GM21786 (cell line): ENCODE results near the gene SLC3A2.

Experiments
- ATAC-seq: cut with Tn5 transposase; IDR thresholded peaks from one replicate; pipeline ENCODE4 v1.9.1; 2021; ENCODE audit not compliant: unreplicated experiment

The SLC3A2 gene

GRCh38 chr11:62909107-62909894 lies 28.6 kb downstream of the SLC3A2 start:
- no peak for ATAC-seq

DNA sequence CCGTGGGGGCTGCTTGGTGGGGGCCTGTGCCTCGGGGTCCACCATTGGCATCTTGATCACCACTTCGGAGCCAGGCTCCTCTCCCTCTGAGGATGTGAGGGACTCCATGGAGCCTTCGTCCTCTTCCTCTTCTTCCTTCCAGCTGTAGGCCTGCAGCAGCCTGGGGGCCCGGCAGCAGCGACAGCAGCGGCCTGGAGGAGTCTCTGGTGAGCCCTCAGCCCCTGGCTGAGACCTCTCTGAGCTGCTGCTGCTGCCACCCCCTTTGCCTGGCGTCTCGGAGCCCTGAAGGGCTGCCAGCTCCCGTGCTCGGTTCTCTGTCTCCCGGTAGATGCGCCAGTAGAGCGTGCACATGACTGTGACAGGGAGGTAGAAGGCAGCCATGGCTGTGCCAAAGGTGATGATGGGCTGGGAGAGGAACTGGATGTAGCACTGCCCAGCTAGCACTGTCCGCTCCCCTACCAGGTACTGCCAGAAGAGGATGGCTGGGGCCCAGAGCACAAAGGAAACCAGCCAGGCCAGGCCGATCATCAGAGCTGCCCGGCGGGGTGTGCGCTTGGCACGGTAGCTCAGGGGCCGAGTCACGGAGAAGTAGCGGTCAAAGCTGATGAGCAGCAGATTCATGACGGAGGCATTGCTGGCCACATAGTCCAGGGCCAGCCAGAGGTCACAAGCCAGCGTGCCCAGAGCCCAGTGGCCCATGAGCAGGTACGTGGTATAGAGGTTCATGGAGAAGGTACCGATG lies 29.6 kb downstream of the SLC3A2 start:
- no peak for ATAC-seq

DNA sequence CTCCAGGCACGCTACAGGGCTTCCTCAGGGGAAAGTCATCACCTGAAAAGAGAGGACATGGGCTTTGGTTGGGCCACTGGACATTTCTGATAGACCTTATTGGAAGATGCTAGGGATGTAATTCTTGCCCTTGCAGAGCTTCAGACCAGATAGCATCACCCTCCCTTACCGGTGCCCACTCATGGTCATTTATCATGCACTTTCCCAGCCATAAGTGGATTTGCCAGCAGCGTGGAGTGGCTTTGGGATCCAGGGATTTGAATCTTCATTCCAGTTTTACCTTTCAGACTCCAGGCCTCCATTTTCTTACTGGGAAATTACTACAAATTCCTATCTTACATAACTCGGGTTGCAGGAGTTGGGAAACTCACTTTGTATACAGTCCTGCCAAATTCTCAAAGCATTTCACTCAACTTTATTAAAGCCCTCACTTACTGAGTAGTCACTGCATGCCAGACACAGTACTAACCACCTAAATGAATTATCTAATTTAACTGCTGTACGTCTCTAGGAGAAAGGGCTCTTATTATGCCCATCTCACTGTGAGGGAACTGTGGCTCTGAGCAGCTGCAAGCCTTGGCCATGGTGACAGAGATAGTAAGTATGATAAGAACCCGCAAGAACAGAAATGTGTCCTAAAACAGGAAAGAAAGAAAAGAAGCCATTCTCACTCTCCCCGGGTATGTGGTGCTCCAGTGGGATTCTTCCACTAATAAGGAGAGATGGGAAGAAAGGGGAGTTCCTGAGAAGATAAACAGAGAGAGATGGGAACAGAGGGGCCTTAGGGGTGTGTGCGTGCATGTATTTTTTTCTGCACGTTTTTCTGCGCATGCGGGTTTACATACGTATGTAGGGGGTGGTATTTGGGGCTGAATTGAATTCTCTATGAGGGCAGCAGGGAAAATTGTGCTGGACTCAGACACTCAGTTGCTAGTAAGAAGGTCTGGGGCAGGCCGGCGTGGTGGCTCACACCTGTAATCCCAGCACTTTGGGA lies 30.7 kb downstream of the SLC3A2 start:
- no peak for ATAC-seq

GRCh38 chr11:62912268-62912667 lies 31.6 kb downstream of the SLC3A2 start:
- ATAC-seq = no peak

GRCh38 chr11:62914416-62914815 lies 33.7 kb downstream of the SLC3A2 start:
- no peak for ATAC-seq

- ATAC-seq = no peak
Measured at GRCh38 chr11:62917906-62918502, 37.3 kb downstream of the SLC3A2 start.

- ATAC-seq = no peak
Measured at GRCh38 chr11:62918531-62918930, 37.8 kb downstream of the SLC3A2 start.

DNA sequence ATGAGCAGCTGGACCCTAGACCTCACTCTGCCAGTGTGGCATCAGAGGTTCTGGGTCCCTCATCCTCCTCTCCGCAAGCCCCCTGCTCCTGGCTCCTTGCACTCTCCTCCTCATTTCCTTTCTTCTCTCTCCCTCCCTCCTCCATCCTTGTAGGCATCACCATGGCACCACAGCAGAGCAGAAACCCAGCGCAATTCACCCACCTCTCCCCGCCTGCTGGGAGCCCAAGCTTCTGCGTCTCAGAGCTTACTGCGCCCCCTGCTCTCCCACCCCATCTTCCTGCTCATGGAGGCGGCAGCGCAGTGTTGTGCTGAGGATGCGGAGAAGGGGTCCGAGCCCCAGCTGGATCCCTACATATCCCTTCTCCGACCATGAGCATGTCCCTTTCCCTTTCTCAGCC lies 38.8 kb downstream of the SLC3A2 start:
- no peak for ATAC-seq

DNA sequence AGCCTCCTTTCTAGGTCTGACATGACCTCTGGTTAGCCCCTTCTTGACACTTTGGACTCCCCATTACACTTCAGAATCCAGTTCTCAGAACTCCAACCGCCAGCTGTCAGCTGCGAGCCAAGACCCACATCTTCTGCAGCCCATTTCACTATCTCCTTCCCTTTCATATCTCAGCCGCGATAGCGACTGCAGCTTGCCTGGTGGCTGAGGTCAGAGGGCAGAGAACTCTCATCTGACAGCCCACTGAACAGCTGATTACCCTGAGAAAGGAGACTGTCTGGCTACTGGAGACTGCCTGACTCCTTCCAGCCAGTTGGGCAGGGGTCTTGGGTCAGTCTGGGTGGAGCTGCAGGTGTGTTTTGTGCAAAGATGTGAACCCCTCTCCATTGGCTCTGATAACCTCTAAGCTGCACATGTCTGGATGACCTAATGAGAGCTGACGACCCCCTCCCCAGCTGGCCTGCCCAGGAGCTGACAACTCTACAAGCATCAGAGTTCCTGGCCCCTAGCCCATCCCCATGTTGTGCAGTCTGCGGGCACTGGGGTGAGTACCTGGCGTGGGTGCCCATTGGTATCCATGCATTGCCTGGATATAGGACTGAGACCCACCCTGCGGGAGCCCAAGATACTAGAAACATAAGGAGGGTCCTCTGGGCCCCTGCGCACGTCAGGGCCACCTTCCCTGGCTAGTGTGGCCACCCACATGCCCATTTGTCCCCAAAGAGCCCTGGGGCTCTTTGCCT lies 39.4 kb downstream of the SLC3A2 start:
- no peak for ATAC-seq

GRCh38 chr11:62921201-62921572 lies 40.5 kb downstream of the SLC3A2 start, which contains the start of gene CHRM1:
Gene CHRM1, minus strand, starts transcription at chr11:62921363. Its CDS starts 10,263 bp downstream, at chr11:62911100.
- ATAC-seq = no peak

- ATAC-seq = no peak
Measured at GRCh38 chr11:62921573-62922188, 41.0 kb downstream of the SLC3A2 start.

GRCh38 chr11:62922189-62922589 lies 41.5 kb downstream of the SLC3A2 start:
- ATAC-seq = no peak

DNA sequence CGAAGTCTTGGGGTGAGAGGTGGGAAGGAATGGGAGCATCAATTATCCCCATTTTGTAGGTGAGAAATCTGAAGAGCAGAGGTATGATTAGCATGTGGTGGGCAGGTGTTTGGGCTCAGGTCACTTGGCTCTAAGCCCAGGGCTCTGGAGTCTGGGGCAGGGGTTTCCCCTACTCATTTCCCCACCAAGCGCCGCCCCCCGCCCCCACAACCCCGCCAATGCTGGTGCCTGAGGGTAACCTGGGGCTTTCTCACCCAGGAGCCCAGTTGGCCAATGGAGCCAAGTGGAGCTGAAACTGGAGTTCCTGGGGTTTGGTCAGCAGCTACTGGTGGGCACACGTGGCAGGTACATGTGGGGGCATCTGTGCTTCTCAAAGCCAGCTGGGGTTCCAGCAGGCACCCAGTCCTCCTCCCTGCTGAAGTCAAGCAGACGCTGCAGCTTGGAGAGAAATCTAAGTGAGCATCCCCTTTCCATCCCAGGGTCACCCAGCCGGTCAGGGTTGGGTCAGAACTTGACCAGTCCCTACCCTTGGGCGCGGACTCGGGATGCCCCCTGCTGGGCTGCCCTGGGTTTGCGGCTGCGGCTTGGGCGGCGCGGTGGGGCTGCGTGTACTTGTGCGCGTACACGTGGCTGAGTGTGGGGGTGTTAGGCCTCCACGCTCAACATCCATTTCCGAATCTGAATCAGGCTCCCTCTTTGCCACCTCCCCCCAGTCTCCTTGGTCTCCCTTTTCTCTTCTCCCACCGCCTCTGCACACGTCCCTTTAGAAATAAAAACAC lies 42.1 kb downstream of the SLC3A2 start:
- ATAC-seq = no peak

GRCh38 chr11:62923601-62924411 lies 43.1 kb downstream of the SLC3A2 start:
- ATAC-seq = no peak

DNA sequence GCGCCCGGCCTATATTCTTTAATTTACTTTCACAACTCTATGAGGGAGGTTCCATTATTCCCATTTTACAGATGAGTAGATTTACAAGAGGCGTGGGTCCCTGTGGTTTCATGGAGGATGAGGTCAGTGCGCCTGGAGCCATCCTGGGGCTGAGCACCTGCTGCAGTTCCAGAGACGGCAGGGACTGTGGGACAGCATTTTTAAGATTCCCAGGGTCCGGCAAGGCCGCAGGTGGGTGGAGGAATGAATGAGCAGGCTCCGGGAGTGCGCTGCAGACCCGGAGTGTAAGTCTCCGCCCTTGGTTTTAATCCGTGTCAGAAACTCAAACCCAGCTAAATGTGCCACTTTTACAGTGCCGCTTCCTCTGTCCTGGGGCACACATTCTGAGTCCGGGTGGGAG lies 44.6 kb downstream of the SLC3A2 start:
- no peak for ATAC-seq

DNA sequence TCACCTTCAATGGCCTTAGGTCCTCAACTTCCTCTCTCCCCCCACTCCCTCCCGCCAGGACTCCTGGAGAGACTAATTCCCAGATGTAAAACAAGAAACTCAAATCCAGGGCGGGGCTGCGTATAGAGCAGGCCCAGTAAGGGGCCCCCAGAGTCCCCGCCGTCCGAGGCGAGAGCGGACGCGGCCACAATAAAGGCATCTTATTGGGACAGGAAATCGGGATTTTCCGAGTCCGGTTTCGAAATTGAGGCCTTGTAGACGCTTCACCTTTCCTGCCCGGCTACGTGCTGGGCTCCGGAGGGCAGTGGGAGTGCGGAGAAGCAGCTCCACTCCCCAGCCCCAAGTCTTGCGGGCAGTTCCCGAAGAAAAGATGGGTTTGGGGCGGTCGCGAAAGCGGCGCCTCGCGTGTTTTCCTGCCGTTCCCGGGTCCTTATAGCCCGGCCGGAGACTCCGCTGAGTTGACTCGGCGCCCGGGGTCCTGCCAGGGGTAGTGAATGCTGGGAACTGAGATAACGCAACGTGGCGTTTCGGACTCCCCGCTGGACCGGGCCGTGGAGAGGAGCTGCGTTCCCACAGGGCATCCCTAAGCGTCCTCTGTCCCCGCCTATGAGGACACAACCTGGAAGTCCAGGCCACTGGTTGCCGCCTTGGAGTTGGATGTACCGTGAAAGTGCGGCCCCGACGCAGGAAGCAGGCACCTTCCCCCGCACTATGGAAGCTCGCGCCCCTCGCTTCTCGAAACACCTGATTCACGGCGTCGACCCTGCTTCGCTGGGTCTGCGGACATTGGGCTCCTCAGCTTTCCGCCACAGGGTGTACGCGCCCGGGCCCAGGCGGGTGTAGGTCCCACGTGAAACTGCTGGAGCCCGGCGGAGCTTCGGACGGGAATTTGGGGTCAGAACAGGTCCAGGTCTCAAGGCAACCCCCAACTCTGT lies 45.3 kb downstream of the SLC3A2 start:
- no peak for ATAC-seq
